Tibial nerve (tissue), 3 donors: ENCODE results near the gene MAVS.

Experiments
- POLR2A ChIP-seq, 2 donors: fragments of 450-650 bp; IDR thresholded peaks; one replicate each; pipeline ENCODE4 v1.6.1; 2017; ENCODE audit warnings: antibody characterized with exemption in 2 of 2, mild to moderate bottlenecking in 2 of 2, moderate library complexity in 2 of 2
- TF ChIP-seq, protein P1 (sequence below), 5 experiments: fragments of 200-600 bp in 3 of 5; fragments of 450-650 bp in 2 of 5; sonication (generic) in 3 of 5; IDR thresholded peaks; one replicate each; pipeline ENCODE4 v1.5.1; 2016 to 2019; ENCODE audit warnings: antibody characterized with exemption in 5 of 5, mild to moderate bottlenecking in 3 of 5, moderate library complexity in 2 of 5

DNA sequence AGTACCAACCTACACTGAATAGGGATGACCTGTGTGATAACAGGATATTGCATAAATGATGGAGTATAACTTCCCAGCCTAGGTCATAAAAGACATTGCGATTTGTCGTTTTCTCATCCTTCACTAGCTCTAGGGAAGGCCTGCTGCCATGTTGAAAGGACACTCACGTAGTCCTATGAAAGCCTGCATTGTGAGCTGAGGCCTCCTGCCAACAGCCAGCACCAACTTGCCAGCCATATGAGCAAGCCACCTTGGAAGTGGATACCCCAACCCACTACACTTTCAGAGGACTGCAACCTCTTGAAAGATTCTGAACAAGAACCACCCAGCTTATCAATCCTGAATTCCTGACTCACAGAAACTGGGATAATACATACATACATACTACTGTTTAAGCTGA lies 39.1 kb downstream of the MAVS start:
- TF ChIP-seq, protein P1, sequence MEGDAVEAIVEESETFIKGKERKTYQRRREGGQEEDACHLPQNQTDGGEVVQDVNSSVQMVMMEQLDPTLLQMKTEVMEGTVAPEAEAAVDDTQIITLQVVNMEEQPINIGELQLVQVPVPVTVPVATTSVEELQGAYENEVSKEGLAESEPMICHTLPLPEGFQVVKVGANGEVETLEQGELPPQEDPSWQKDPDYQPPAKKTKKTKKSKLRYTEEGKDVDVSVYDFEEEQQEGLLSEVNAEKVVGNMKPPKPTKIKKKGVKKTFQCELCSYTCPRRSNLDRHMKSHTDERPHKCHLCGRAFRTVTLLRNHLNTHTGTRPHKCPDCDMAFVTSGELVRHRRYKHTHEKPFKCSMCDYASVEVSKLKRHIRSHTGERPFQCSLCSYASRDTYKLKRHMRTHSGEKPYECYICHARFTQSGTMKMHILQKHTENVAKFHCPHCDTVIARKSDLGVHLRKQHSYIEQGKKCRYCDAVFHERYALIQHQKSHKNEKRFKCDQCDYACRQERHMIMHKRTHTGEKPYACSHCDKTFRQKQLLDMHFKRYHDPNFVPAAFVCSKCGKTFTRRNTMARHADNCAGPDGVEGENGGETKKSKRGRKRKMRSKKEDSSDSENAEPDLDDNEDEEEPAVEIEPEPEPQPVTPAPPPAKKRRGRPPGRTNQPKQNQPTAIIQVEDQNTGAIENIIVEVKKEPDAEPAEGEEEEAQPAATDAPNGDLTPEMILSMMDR (IDR thresholded peaks at IDR 0.05) = no peak
- no peak for TF ChIP-seq POLR2A (IDR thresholded peaks at IDR 0.05)
